ENCODE results near the gene ZNF37A. TPM values are rescaled to one million over a fixed set of nuclear protein-coding genes. Genes with fewer than 3 reads are reported as not detected.
"Not testable (repeated sequence)": the region's sequence is repeated elsewhere in the genome, so short reads cannot be mapped to it uniquely, and the experiment has no call there.

The ZNF37A gene
- total RNA-seq, 4 donors from 2014 or later, result 20.9 to 45.2 (median 25.2) TPM

DNA sequence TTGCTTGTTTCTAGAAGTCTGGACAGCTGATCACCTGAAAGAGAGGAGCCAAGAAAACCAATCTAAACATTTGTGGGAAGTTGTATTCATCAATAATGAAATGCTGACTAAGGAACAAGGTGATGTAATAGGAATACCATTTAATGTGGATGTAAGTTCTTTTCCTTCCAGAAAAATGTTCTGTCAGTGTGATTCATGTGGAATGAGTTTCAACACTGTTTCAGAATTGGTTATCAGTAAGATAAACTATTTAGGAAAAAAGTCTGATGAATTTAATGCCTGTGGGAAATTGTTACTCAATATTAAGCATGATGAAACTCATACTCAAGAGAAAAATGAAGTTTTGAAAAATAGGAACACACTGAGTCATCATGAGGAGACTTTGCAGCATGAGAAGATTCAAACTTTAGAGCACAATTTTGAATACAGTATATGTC, 39.8 kb upstream of the ZNF37A start:
- Histone ChIP-seq H3K9me3 (no peaks in the 10 kb centered on the region), H3K4me3 (replicated peaks in 1 of 3) (no peak overlapping the region), H3K4me1 (no peaks in the 10 kb centered on the region), H3K36me3 (peaks cover 32 to 34% of the 10 kb centered on the region in 2 donors), H3K27ac (no peak overlapping the region), H3K27me3 (no peaks in the 10 kb centered on the region)
- intact Hi-C loops (cut with DNase I), result no loop called here
- DNase-seq, result no peak
- TF ChIP-seq CTCF (IDR thresholded peaks at IDR 0.05) (no peak), POLR2A (IDR thresholded peaks at IDR 0.05) (no peak)

GRCh38 chr10:38055274-38055894, 38.8 kb upstream of the ZNF37A start:
- H3K27ac ChIP-seq; H3K9me3 ChIP-seq; intact Hi-C loops (cut with DNase I); DNase-seq; H3K27me3 ChIP-seq; H3K4me3 ChIP-seq (replicated peaks in 1 of 3); H3K4me1 ChIP-seq: not testable (repeated sequence)
- WGBS, 2 donors, result 97 to 99% methylated on average over 5 of the region's 5 CpGs
- H3K36me3 ChIP-seq, result peaks cover 32 to 36% of the 10 kb centered on the region in 2 donors

- H3K9me3 ChIP-seq; H3K36me3 ChIP-seq; H3K27ac ChIP-seq; intact Hi-C loops (cut with DNase I); H3K4me3 ChIP-seq (replicated peaks in 1 of 3); DNase-seq; H3K4me1 ChIP-seq; H3K27me3 ChIP-seq: not testable (repeated sequence)
- WGBS, 2 donors, result 78 to 86% methylated on average over 1 of the region's 1 CpG
Measured at GRCh38 chr10:38069663-38070062, 24.5 kb upstream of the ZNF37A start.

DNA sequence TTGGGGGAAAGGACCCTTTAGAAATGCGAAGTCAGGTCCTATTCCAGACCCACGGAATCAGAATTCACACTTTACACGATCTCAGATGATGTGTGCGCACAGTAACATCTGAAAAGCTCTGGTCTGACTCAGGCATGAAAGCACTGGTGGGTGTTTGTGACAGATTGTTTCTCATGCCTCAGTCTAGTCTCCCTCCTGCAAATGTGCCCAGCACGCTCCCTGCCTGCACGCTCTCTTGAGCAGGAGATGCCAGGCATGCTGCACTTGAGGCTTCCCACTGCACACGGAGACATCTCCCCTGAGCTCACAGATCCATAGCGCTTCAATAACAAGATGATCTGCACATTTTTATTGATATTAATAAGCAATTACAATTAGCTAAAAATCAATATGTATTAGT, 23.6 kb upstream of the ZNF37A start:
- 79 to 81% methylated on average over 8 of the region's 8 CpGs for WGBS, 2 donors
- no peak for DNase-seq
- Histone ChIP-seq H3K9me3 (no peaks in the 10 kb centered on the region), H3K36me3 (no peaks in the 10 kb centered on the region), H3K27ac (no peak overlapping the region), H3K4me1 (no peaks in the 10 kb centered on the region), H3K4me3 (replicated peaks in 1 of 3) (no peak overlapping the region), H3K27me3 (no peaks in the 10 kb centered on the region)
- intact Hi-C loops (cut with DNase I), result no loop called here
- TF ChIP-seq POLR2A (IDR thresholded peaks at IDR 0.05), result no peak
- no peak for TF ChIP-seq CTCF (IDR thresholded peaks at IDR 0.05)

- H3K4me1 ChIP-seq, result no peaks in the 10 kb centered on the region
- no peak overlapping the region for H3K4me3 ChIP-seq (replicated peaks in 1 of 3)
- TF ChIP-seq CTCF (IDR thresholded peaks at IDR 0.05), result no peak
- no peak for TF ChIP-seq POLR2A (IDR thresholded peaks at IDR 0.05)
- intact Hi-C loops (cut with DNase I), result no loop called here
- DNase-seq, result no peak
- H3K36me3 ChIP-seq, result no peaks in the 10 kb centered on the region
- H3K27me3 ChIP-seq, result no peaks in the 10 kb centered on the region
- no peak overlapping the region for H3K27ac ChIP-seq
- H3K9me3 ChIP-seq, result no peaks in the 10 kb centered on the region
Measured at GRCh38 chr10:38072552-38072951, 21.6 kb upstream of the ZNF37A start.

DNA sequence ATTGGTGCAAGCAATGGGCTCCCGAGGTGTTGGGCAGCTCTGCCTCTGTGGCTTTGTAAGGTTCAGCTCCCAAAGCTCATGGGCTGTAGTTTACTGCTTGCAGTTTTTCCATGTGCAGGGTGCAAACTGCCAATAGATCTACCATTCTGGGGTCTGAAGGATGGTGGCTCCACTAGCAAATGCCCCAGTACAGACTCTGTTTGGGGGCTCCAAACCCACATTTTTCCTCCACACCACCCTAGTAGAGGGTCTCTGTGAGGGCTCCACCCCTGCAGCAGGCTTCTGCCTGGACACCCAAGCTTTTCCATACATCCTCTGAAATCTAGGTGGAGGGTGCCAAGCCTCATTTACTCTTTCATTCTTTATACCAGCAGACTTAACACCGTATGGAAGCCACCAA, 17.4 kb upstream of the ZNF37A start:
- Histone ChIP-seq H3K4me1 (no peaks in the 10 kb centered on the region), H3K9me3 (no peaks in the 10 kb centered on the region), H3K36me3 (no peaks in the 10 kb centered on the region), H3K4me3 (replicated peaks in 1 of 3) (no peak overlapping the region), H3K27me3 (no peaks in the 10 kb centered on the region), H3K27ac (no peak overlapping the region)
- intact Hi-C loops (cut with DNase I), result no loop called here
- 79 to 81% methylated on average over 2 of the region's 2 CpGs for WGBS, 2 donors
- DNase-seq, result no peak
- TF ChIP-seq POLR2A (IDR thresholded peaks at IDR 0.05), result no peak
- TF ChIP-seq CTCF (IDR thresholded peaks at IDR 0.05), result no peak

- peaks cover 10 to 12% of the 10 kb centered on the region in 2 donors for H3K36me3 ChIP-seq
- 93 to 95% methylated on average over 15 of the region's 15 CpGs for WGBS, 2 donors
- H3K9me3 ChIP-seq, H3K27me3 ChIP-seq, DNase-seq, H3K27ac ChIP-seq, H3K4me1 ChIP-seq: not testable (repeated sequence)
- peak overlapping the region in 1 of 3 donors; percentile 88 for H3K4me3 ChIP-seq (replicated peaks in 1 of 3)
- intact Hi-C loops (cut with DNase I), result loop anchor here (10.0 kb wide), 1 partner anchor 119 kb away; the partner anchor contains the start of gene ZNF25
Measured at GRCh38 chr10:38093318-38093717, 819 bp upstream of the ZNF37A start.
